ENCODE data around the gene C1QTNF1.

C1QTNF1 gene, protein sequence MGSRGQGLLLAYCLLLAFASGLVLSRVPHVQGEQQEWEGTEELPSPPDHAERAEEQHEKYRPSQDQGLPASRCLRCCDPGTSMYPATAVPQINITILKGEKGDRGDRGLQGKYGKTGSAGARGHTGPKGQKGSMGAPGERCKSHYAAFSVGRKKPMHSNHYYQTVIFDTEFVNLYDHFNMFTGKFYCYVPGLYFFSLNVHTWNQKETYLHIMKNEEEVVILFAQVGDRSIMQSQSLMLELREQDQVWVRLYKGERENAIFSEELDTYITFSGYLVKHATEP

DNA sequence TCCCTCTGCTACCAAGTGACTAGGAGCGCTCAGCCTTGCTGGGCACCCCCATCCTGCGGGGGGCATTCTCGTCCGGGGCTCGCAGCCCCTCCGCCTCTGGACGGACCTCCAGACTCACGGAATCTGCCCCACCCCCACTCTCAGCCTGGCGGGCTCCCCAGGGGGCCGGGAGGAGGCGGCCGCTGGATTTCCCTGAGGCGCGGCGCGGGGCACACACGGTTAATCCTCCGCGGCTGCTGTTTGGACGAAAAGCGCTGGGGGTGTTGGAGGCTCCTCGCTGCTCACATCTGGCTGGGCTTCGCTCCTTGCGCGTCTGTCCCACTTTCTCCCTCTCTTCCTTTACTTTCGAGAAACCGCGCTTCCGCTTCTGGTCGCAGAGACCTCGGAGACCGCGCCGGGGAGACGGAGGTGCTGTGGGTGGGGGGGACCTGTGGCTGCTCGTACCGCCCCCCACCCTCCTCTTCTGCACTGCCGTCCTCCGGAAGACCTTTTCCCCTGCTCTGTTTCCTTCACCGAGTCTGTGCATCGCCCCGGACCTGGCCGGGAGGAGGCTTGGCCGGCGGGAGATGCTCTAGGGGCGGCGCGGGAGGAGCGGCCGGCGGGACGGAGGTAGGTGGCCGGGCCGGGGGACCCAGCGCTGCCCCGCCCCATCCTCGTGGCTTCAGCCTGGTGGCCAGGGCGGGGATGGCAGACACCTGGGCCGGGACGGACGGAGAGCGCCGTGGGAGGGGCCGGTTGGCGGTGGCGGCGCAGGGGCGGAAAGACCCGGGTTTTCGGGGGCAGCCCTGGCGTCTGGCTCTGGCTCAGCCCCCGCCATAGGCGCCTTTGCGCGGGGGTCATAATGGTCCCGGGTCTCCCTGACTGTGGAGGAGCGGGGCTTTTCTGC is at the start of gene C1QTNF1:
Gene C1QTNF1, plus strand, starts transcription at position 284 of the 886 bp plus-strand sequence. CDS start 19,800 bp downstream, outside the sequence.
- DNase-seq: no peak

DNA sequence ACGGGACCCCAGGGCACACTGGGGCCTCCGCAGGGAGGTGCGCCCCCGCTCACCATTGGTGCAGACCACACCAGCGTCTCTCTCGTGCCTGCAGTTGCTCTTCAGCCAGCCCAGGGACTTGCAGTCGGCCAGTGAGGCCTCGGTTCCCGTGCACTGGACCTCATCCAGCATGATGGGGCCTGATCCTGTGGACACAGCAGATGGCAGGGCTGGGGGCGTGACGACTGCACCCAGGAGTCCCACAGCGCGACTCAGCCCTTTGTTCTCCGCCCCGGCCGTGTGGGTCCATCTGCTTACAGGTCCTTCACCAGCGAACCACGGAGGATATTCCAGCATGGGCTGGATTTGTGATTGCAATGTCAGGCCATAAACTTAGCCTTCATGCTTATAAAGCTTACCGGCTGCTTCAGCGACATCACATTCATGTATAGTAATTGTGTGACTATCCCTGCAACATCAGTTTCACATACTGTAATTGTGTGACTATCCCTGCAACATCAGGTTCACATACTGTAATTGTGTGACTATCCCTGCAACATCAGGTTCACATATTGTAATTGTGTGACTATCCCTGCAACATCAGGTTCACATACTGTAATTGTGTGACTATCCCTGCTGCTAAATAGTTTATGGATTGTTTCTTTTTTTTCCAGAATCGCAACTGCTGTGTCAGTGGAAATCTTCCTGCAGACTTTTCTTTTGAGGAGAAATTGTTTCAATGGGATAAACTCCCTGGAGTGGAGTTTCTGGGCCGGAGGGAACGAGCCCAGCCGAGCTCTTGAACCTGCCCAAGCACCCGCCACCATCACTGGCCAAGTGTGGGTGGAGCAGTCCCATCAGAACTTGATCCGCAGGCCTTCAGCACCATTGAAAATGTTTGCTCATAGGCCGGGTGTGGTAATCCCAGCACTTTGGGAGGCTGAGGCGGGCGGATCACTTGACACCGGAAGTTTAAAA is 49.1 kb upstream of the C1QTNF1 start:
- DNase-seq: peak in 1 of 14 donors; percentile 72

DNA sequence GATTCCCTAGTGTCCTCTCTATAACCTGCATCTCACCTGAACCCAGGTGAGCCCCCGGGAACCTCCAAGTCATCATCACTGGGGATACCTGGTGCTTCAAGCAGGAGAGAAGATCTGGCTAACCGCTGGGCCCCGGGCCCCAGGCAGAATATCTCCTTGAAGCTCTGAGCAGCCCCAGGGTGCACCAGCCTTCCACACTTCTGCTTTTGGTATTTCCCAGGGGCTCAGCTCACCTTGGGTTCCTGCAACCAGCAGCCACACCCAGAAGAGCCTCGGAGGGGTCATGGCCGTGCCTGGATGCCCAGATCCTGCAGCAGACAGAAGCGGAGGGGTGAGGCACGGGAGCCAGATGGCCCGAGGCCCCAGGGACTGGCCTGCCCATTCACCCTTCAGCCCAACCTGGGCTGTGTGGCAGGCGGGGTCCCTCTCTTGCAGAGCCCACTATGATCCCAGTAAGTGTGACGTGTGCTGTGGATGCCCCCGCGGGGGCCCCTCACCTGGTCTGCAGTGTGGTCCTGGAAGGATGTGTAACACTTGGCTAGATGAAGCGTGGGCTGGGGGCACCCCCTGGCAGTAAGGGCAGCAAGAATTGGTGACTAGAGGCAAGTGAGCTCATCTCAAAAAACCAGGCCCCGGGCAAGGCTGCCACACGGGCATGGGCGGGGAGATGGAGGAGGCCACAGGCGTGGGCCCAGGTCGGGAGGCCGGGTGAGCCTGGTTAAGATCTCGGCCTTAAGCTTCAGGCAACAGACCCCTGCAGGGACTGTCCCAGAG is 46.9 kb upstream of the C1QTNF1 start:
- no peak for DNase-seq

DNA sequence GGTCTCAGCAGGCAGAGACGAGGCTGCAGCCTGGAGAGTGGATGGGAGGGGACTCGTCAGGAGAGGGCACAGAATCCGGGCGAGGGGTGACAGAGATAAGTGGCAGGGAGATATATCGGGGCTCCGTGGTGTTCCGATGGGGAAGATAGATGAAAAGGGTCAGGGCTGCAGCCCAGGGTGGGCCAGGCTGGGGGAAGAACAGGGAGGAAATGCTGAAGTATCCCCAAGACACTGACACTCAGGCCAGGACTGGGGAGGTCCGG is 46.4 kb upstream of the C1QTNF1 start:
- no peak for DNase-seq

DNA sequence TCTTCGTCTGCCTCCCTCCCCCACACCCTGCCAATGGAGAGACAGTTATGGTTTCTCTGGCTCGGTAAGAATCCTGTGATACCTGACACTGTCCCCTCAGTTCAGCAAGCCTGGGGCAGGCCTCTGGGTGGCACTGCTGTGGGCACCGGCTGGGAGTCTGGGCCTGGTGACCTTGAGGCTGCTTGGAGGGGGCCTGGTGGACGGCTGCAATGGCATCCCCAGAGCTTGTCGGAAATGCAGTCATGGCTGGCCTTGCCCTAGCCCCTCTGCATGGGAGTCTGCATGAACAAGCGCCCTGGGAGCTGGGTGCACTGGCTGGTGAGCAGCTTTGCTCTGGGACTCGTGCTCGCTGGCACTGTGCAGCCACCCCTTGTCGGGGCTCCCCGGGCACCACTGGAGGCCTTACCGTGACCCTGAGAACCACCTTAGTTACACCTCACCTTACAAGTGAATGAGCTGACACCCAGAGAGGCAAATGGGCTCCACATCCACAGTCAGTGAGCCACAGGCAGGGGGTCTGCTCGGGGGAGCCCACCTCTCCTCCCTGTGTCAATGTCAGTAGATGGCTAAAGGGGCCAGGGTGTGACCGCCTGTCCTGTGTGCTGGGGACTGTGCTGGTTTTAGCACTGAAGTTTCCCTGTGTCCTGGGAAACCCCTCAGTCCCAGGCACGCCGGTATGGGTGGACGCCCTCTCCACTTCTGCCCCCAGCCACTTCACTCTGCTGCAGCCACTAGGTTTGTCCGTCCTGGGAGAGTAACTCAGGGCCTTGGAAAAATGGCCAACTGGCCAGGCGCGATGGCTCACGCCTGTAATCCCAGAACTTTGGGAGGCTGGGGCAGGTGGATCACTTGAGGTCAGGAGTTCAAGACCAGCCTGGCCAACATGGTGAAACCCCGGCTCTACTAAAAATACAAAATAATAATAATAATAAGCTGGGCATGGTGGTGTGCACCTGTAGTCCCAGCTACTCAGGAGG is 45.7 kb upstream of the C1QTNF1 start:
- DNase-seq: peak in 1 of 14 donors; percentile 36

DNA sequence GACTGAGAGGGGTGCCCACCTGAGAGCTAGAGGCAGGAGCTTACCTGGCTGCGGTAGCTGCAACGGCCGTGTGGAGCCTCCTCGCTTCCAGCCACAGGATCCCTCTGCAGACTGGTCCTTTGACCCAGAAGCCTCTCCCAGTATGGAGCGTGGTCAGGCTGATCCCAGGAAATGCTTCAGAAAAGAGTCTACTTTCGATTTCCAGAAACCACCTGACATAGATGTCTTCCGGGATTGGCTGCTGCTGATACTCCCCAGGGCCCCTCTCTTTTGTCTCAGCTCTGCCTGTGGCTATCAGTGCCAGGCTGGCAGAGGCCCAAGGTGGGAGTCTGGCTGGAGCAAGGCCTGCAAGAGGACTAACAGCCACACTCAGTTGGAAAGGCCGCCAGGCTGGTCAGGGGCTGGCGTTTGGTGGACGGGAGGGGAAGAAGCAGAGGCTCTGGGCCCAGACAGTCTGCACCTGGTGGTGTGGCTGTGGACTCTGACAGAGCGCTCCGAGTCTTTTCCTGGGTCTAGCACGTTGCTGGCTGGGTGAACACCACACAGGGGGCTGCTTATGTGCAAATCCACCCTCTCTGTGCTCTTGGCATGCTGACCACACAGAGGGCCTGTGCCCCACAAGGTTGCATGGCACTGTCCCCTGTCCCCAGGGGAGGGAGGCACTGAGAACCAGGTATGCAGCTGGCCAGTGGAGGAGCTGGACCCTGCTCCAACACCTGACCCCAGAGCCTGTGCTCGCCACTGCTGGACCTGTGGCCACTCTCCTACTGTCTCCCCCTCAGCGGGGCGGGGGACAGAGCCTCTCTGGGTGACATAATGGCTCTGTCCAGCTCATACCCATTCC is 44.0 kb upstream of the C1QTNF1 start, which contains the start of gene LGALS3BP:
Gene LGALS3BP, minus strand, starts transcription at position 144 of the 844 bp plus-strand sequence. CDS start 2,732 bp downstream, outside the sequence.
- peak in 13 of 14 donors; percentile 26 to 89 (median 74) for DNase-seq

DNA sequence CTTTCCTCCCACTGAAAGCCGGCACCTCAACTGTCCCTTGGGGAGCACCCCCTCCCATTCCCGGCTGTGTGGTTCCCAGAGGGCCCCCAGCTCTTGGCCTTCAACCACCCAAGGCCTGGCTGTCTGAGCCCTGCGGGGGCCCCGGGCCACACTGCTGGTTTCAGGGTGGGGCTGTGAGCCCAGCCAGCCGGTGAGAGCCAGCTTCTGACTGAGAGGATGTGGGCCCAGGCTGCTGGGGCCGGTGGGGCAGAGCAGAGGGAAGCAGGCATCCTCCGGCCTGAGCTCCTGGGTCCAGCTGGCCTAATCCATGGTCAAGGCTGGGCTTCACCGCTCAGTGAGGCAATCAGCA is 43.4 kb upstream of the C1QTNF1 start:
- no peak for DNase-seq

DNA sequence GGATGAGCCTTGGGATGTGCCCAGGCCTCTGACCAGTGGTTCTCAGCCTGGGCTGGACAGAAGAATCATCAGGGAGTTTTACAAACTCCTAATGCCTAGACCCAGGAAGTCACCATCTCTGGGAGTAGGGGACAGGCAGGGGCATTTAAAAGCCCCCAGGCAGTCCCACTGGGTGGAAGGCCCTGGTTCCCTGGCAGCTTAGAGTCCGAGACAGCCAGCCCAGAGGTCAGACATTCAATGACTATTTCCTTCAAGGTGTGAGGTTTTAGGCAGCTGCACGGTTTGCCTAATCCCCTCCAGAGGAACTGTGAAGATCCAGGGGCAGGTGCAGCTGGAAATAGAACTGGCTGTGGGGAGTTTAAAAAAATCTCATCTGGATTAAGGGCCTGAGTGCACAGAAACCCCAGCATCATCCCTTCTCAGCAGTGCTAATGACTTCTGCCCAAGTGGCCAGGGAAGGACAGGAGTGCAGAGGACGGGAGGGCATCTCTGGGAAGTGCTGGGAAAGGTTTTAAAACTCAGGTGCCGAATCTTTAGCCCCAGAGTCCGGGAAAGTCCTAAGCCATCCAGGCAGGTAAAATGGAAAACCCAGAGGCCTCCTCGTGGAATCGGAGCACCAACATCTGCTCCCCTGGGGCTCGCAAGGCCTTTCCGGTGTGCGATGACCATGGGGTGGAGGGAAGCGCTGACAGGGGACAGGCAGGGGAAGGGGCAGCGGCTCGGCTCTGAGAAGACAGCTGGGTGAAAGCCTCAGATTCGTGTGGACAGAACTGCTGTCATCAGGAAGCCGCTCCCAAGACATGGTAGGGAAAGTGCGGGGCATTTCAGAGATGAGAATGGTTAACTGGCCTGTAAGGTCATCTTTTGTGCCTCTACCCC is 42.7 kb upstream of the C1QTNF1 start:
- DNase-seq: no peak

DNA sequence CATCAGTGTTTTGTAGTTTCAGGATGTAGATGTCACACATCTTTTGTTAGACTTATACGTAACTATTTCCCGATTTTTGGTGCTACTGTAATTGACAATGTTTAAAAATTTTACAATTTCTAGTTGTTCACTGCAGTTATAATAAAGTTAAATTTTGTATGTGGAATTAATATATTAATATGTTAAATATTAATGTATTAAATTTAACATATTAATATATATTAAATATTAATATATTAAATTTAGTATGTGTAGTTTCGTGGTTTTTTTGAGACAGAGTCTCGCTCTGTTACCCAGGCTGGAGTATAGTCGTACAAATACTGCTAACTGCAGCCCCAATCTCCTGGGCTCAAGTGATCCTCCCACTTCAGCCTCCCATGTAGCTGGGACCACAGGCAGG is 38.6 kb upstream of the C1QTNF1 start:
- DNase-seq: no peak

DNA sequence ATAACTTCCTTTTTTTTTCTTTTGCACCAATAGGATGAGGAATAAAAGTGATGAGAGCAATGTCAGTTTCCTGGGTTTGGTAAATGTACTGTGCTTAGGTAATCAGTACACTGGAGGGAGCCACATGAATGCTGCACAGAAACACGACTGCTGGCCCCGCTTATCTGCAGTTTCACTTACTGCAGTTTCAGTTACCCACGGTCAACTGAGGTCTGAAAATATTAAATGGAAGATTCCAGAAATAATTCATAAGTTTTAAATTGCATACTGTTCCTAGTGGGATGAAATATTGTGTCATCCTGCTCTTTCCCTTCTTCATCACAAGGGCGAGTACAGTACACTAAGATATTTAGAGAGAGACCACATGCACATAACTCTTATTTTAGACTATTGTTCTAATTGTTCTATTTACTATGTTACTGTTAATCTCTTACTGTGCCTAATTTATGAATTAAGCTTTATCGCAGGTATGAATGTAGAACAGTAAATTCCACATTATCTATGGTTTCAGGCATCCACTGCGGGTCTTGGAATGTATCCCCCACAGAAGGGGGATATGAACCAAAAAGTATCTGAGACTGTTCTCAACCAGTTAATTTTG is 37.8 kb upstream of the C1QTNF1 start:
- DNase-seq: peak in 1 of 14 donors; percentile 24

DNA sequence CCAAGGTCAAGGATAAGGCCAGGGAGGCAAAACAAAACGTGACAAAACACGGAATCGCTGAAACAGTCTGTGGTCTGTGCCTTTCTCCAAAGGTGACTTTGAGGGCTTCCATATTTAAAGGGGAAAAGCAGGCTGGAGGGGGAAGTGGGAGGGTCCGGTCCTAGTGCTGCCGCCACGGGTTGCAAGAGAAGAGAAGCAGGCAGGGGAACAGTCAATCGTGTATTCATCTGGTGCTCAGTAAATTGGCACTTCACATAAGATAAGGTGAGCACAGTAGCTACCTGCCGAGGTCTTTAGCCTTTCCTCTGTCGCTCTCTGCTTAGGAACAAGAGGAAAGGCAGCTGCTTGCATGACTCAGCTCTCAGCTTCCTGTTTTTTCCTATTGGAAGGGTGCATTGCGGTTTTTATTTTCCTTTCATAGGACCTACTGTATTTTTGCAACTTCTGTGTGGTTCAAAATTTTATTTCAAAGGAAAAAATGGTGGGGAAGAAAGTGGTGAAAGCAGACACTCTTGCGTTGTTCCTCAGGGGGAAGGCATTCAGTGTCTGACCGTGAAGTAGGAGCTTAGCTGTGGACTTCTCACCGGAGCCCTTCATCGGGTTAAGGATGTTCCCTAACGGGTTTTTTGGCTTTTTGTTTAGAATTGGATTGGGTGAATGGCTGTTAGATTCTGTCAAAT is 37.2 kb upstream of the C1QTNF1 start:
- no peak for DNase-seq

DNA sequence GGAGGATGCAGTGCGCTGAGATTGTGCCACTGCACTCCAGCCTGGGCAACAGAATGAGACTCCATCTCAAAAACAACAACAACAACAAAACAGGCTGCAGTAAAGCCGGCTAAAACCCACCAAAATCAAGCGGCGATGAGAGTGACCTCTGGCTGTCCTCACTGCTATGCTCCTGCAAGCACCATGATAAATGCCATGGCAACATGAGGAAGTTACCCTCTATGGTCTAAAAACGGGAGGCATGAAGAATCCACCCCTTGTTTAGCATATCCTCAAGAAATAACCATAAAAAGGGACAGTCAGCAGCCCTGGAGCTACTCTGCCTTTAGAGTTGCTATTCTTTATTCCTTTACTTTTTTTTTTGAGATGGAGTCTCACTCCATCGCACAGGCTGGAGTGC is 35.8 kb upstream of the C1QTNF1 start:
- no peak for DNase-seq

DNA sequence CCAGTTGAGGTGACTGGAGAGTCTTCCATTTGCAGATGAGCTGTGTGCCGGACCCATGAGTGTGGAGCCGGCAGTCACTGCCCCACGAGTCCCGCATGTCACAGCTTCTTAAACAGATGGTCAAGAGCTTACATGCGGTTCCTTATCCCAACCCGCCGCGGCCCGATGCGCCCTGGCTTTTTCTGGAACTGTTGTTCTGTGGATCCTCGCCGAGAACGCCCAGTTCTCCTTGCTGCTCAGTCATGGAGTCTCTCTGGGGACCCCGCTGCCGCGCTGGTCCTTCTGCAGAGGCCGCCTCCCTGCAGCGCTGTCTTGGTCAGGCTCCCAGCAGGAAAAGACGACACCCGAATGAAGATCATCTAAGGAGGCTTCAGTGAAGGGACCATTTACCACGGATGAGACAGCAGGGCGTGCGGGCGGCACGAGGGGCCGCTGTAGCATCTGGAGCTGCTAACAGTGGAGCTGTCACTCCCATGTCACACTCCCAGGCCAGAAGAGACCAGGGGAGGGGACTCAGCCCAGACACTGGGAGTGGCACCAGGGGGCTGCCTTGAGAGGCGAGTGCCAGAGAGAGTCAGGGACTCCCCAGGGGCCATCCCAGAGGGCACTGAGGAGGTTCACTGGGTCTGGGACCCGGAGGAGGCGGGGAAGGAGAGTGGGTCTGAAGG is 33.5 kb upstream of the C1QTNF1 start:
- DNase-seq: no peak

DNA sequence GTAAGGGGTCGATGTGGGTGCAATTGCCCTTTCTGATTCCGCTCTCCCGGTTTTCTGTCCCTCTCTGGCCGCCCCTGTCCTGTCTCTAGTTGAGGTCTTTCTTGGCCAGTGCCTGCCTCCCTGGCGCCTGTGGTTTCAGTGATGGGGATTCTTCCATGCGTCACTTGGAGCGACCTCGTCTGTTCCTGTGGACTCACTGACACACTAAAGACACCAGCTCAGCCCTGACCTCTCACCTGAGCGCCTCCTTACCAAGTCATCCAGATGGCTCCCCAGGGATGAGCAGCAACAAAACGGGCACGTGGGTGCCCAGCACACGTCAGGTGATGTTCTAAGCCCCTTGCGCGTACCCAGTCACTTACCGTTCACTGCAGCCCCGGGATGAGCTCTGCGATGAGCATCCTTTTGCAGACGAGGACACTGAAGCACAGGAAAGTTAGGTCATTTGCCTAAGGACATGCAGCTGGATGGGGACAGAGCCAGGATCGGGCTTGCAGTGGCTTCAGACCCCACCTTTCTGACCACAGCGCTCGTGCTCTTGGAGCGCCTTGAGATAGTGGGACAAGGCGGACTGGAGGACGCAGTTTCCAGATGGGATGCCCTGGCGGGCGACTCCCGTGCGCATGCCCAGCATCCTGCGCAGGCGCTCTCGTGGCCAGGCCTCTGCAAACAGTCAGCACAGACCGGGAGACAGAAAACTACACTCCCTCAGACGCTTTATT is 32.8 kb upstream of the C1QTNF1 start:
- no peak for DNase-seq

DNA sequence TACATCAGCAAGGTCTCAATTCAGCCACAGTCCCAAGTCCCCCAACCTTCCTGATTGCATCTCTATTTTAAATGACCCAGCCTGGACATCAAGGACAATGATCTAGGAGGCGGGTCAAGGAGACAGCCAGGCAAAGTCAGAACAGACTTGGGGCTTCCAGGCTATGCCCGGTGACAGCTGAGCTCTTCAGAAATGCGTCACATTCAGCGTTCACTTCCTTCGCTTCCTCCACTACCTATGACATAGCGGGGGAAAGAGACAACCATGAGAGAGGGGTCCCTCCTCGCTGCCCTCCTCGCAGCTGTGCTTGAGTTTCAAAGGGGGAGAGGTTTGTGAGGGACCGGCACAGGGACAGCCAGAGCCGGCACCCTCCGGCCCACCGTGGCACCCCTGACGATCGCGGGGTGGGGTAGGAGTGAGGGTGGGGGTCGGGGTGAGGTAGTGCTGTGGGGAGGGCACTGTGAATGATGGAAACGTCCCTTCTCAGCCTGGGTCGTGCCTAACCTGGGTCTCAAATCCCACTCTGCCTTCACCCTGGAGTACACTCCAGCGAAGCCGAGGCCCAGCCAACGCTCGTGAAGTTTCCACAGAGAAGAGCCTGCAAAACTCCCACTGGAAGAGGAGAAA is 31.9 kb upstream of the C1QTNF1 start:
- no peak for DNase-seq

Data from C1 segment of cervical spinal cord (tissue), 14 donors.